Measurements from ENCODE around the gene FLT3LG. TPM values are rescaled to one million over a fixed set of nuclear protein-coding genes. Genes with fewer than 3 reads are reported as not detected.
"Not testable (repeated sequence)": the region's sequence is repeated elsewhere in the genome, so short reads cannot be mapped to it uniquely, and the experiment has no call there.

FLT3LG gene
- total RNA-seq, 4 donors from 2014 or later = 1.00 to 4.0 (median 3.2) TPM; not detected in 1

DNA sequence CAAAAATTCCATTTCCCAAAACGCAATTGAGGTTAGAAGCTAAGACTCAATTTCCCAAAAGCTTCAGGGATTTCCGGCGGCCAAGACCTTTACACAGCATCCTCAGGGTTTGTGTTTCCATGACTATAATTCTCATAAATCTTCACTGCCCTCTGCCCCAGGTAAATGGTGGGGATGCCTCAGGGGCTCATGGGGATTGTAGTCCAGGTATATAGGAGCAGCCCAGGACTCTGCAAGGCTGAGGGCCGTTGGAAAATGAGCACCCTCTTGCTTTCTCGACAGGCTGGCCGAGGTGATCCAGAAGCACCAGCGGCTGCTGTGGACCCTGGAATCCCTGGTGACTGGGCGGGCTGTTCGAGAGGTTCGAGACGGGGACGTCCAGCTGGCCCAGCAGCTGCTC is 14.6 kb upstream of the FLT3LG start:
- DNase-seq = no peak
- peaks cover 2 to 28% (median 5%) of the 10 kb centered on the region in 4 donors for H3K4me1 ChIP-seq
- TF ChIP-seq POLR2A (IDR thresholded peaks at IDR 0.05) = no peak
- no peak for TF ChIP-seq POLR2AphosphoS5 (IDR thresholded peaks at IDR 0.05)
- TF ChIP-seq, protein P1, sequence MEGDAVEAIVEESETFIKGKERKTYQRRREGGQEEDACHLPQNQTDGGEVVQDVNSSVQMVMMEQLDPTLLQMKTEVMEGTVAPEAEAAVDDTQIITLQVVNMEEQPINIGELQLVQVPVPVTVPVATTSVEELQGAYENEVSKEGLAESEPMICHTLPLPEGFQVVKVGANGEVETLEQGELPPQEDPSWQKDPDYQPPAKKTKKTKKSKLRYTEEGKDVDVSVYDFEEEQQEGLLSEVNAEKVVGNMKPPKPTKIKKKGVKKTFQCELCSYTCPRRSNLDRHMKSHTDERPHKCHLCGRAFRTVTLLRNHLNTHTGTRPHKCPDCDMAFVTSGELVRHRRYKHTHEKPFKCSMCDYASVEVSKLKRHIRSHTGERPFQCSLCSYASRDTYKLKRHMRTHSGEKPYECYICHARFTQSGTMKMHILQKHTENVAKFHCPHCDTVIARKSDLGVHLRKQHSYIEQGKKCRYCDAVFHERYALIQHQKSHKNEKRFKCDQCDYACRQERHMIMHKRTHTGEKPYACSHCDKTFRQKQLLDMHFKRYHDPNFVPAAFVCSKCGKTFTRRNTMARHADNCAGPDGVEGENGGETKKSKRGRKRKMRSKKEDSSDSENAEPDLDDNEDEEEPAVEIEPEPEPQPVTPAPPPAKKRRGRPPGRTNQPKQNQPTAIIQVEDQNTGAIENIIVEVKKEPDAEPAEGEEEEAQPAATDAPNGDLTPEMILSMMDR (IDR thresholded peaks at IDR 0.05) = no peak
- TF ChIP-seq EP300 (IDR thresholded peaks at IDR 0.05; ENCODE audit: low read depth) = no peak
- peaks cover 0 to 5% (median 0%) of the 10 kb centered on the region in 4 donors for H3K36me3 ChIP-seq
- intact Hi-C loops (cut with DNase I; ENCODE audit: low total_unique reads) (no loop called here), in situ Hi-C loops (cut with MboI; ENCODE audit: low pct_ligation_motif_present in 1 of 4, low pct_unique_long_range_greater_than_20kb in 1 of 4, low sequenced_read_pairs in 3 of 4) (no loop called here)
- no peak overlapping the region for H3K27ac ChIP-seq
- H3K4me3 ChIP-seq = no peak overlapping the region
- 89% methylated on average over 12 of the region's 12 CpGs; no CpG with 5 or more reads in 1 of the 2 donors for WGBS, 2 donors (ENCODE audit: low coverage in 1 of 2)
- H3K9me3 ChIP-seq = no peaks in the 10 kb centered on the region
- H3K27me3 ChIP-seq = no peaks in the 10 kb centered on the region

DNA sequence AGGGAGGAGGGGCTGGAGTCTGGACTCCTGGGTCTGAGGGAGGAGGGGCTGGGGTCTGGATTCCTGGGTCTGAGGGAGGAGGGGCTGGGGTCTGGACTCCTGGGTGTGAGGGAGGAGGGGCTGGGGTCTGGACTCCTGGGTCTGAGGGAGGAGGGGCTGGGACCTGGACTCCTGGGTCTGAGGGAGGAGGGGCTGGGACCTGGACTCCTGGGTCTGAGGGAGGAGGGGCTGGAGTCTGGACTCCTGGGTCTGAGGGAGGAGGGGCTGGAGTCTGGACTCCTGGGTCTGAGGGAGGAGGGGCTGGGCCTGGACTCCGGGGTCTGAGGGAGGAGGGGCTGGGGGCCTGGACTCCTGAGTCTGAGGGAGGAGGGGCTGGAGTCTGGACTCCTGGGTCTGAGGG is 12.9 kb upstream of the FLT3LG start:
- intact Hi-C loops (cut with DNase I; ENCODE audit: low total_unique reads); H3K9me3 ChIP-seq: not testable (repeated sequence)

GRCh38 chr19:49461656-49462055 is 12.4 kb upstream of the FLT3LG start:
- 98% methylated on average over 37 of the region's 37 CpGs; no CpG with 5 or more reads in 1 of the 2 donors for WGBS, 2 donors (ENCODE audit: low coverage in 1 of 2)

More for the DNA sequence above, 12.9 kb upstream of the FLT3LG start:
- H3K27ac ChIP-seq; H3K27me3 ChIP-seq; H3K4me3 ChIP-seq; in situ Hi-C loops (cut with MboI; ENCODE audit: low pct_ligation_motif_present in 1 of 4, low pct_unique_long_range_greater_than_20kb in 1 of 4, low sequenced_read_pairs in 3 of 4); DNase-seq: not testable (repeated sequence)
- peaks cover 0 to 17% (median 2%) of the 10 kb centered on the region in 4 donors for H3K4me1 ChIP-seq
- peaks cover 0 to 14% (median 2%) of the 10 kb centered on the region in 4 donors for H3K36me3 ChIP-seq
- no CpG with 5 or more reads among the region's 1 CpG for WGBS, 2 donors (ENCODE audit: low coverage in 1 of 2)

DNA sequence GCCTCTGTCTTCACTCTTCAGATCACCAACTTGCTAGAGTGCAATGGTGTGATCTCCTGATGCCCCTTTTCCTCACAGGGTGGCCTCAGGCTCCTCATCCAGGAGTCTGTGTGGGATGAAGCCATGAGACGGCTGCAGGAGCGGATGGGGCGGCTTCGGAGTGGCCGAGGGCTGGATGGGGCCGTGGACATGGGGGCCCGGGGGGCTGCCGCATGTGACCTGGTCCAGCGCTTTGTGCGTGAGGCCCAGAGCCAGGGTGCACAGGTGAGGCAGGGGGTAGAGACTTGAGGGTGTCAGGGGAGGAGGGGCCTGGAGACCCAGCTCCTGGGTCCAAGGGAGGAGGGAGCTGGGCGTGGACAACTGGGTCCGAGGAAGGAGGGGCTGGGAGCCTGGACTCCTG is 11.5 kb upstream of the FLT3LG start:
- H3K36me3 ChIP-seq = peaks cover 0 to 14% (median 2%) of the 10 kb centered on the region in 4 donors
- TF ChIP-seq EP300 (IDR thresholded peaks at IDR 0.05; ENCODE audit: low read depth) (no peak), POLR2A (IDR thresholded peaks at IDR 0.05) (no peak), POLR2AphosphoS5 (IDR thresholded peaks at IDR 0.05) (no peak)
- TF ChIP-seq, protein P1 (IDR thresholded peaks at IDR 0.05) = no peak
- H3K4me3 ChIP-seq = no peak overlapping the region
- H3K27ac ChIP-seq = no peak overlapping the region
- intact Hi-C loops (cut with DNase I; ENCODE audit: low total_unique reads) (no loop called here), in situ Hi-C loops (cut with MboI; ENCODE audit: low pct_ligation_motif_present in 1 of 4, low pct_unique_long_range_greater_than_20kb in 1 of 4, low sequenced_read_pairs in 3 of 4) (no loop called here)
- peaks cover 0 to 9% (median 2%) of the 10 kb centered on the region in 4 donors for H3K4me1 ChIP-seq
- no peak for DNase-seq
- 89% methylated on average over 12 of the region's 12 CpGs; no CpG with 5 or more reads in 1 of the 2 donors for WGBS, 2 donors (ENCODE audit: low coverage in 1 of 2)
- H3K27me3 ChIP-seq = no peaks in the 10 kb centered on the region
- H3K9me3 ChIP-seq = no peaks in the 10 kb centered on the region

More at GRCh38 chr19:49461656-49462055, 12.4 kb upstream of the FLT3LG start:
- intact Hi-C loops (cut with DNase I; ENCODE audit: low total_unique reads) = no loop called here
- TF ChIP-seq POLR2A (IDR thresholded peaks at IDR 0.05) (no peak), POLR2AphosphoS5 (IDR thresholded peaks at IDR 0.05) (no peak), EP300 (IDR thresholded peaks at IDR 0.05; ENCODE audit: low read depth) (no peak)
- TF ChIP-seq, protein P1 (IDR thresholded peaks at IDR 0.05) = no peak
- DNase-seq = no peak
- Histone ChIP-seq H3K27ac (no peak overlapping the region), H3K4me3 (no peak overlapping the region), H3K9me3 (no peaks in the 10 kb centered on the region), H3K4me1 (peaks cover 0 to 15% (median 2%) of the 10 kb centered on the region in 4 donors), H3K27me3 (no peaks in the 10 kb centered on the region), H3K36me3 (peaks cover 0 to 14% (median 2%) of the 10 kb centered on the region in 4 donors)
- in situ Hi-C loops (cut with MboI; ENCODE audit: low pct_ligation_motif_present in 1 of 4, low pct_unique_long_range_greater_than_20kb in 1 of 4, low sequenced_read_pairs in 3 of 4) = no loop called here

Data from transverse colon (tissue), 4 donors.